AG04449 (cell line): Measurements from ENCODE around the gene PIK3R1.

Experiments
- CTCF ChIA-PET: fragments of 350-600 bp; formaldehyde crosslinking; extraction: SDS; loops from one replicate; lab custom pipeline; 2021; ENCODE audit warnings: antibody characterized with exemption; lab: Yijun Ruan, JAX
- POLR2A ChIA-PET: fragments of 400-600, 350-600 bp; formaldehyde crosslinking; extraction: SDS; loops from one replicate; lab custom pipeline; 2020; ENCODE audit warnings: antibody characterized with exemption, inconsistent platforms; lab: Yijun Ruan, JAX
- DNase-seq: peaks from one replicate; pipeline ENCODE4 v3.0.0-alpha.2; 2010; ENCODE audit warnings: low read depth, low spot score
- H3K4me3 ChIP-seq: 2 replicates; pipeline ENCODE4 v1.5.1; 2011; ENCODE audit warnings: low read depth, mild to moderate bottlenecking, control low read depth, low read length
- TF ChIP-seq, protein P1 (sequence below): IDR thresholded peaks from one replicate; pipeline ENCODE4 v1.5.1; 2011; ENCODE audit warnings: mild to moderate bottlenecking, moderate library complexity, low read length, control low read depth, inconsistent platforms; ENCODE audit not compliant: insufficient read depth; ENCODE audit errors: missing control alignments

PIK3R1 gene

DNA sequence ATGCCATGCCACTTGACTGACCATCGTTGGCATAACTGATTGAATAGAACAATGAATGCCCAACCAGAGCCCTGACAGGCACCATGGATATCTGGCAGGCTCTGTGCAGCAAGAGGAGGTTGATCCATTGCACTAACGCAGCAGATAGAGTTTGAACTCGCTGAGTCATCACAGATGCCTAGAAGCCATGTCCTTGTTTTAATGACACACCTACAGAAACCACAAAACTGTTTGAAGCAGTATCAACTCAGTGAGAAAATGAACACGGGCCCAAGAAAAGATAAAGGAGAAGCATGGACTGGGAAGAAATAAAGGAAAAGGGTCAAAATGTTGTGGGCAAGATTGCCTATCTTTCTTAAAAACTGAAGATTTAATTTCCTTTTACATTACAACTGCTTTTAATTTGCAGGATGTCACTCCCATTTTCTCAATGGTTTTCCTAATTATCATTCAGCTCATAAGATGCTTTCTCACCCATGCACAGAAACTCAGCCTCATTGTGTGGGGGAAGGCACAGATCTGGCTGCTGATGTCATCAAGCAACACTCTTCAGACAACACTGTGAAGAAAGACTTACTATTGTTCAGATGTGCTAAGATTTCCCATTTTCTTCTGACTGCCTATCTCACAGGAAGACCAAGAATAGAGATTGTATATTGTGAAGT is 129.0 kb downstream of the PIK3R1 start:
- TF ChIP-seq, protein P1, sequence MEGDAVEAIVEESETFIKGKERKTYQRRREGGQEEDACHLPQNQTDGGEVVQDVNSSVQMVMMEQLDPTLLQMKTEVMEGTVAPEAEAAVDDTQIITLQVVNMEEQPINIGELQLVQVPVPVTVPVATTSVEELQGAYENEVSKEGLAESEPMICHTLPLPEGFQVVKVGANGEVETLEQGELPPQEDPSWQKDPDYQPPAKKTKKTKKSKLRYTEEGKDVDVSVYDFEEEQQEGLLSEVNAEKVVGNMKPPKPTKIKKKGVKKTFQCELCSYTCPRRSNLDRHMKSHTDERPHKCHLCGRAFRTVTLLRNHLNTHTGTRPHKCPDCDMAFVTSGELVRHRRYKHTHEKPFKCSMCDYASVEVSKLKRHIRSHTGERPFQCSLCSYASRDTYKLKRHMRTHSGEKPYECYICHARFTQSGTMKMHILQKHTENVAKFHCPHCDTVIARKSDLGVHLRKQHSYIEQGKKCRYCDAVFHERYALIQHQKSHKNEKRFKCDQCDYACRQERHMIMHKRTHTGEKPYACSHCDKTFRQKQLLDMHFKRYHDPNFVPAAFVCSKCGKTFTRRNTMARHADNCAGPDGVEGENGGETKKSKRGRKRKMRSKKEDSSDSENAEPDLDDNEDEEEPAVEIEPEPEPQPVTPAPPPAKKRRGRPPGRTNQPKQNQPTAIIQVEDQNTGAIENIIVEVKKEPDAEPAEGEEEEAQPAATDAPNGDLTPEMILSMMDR = no peak
- ChIA-PET POLR2A (no interaction called here), CTCF (interaction anchor here (2.1 kb wide), 1 partner anchor 9 kb away, joined by 7 read pairs; no protein-coding TSS in a partner anchor)
- H3K4me3 ChIP-seq = no peak overlapping the region
- DNase-seq = no peak

DNA sequence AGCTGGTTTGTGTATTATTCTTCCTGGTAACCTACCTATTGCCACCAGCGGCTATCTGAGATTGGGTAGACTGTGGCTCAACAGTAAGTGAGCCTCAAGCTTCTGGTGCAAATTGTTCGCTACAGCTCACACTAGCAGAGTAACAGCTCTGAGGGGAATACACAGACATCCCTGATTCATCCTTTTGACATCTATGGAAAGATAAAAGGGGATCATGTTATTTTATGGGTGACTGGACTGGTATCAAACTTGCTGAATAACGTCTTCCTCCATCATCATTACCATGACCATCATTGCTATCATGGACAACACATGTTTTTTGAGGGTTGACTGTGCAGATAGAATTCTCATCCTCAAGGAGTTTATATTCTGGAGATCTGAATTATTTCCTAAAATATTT is 129.6 kb downstream of the PIK3R1 start:
- no peak overlapping the region for H3K4me3 ChIP-seq
- CTCF ChIA-PET = interaction anchor here (2.1 kb wide), 1 partner anchor 8 kb away, joined by 7 read pairs; no protein-coding TSS in a partner anchor
- TF ChIP-seq, protein P1 = no peak
- DNase-seq = no peak
- POLR2A ChIA-PET = no interaction called here

DNA sequence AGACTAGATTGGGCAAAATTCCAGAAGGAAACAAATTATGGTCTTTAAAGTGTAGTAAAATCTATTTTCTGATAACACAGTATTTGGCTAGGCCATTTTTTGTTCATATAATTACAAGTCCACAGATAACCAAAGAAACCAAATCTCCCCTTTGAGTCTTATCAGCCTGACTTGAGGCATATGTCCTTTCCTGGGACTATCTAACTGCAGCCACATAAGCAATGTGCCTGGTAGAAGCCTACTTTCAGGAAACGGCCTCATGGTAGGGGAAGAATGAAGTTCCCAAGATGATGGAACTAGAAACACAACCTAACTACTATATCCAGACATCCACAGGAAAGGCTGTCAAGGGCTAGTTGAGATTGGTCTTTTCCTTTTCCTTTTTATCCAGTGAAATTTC is 130.0 kb downstream of the PIK3R1 start:
- CTCF ChIA-PET = no interaction called here
- POLR2A ChIA-PET = no interaction called here
- no peak overlapping the region for H3K4me3 ChIP-seq
- DNase-seq = no peak
- TF ChIP-seq, protein P1 = no peak

DNA sequence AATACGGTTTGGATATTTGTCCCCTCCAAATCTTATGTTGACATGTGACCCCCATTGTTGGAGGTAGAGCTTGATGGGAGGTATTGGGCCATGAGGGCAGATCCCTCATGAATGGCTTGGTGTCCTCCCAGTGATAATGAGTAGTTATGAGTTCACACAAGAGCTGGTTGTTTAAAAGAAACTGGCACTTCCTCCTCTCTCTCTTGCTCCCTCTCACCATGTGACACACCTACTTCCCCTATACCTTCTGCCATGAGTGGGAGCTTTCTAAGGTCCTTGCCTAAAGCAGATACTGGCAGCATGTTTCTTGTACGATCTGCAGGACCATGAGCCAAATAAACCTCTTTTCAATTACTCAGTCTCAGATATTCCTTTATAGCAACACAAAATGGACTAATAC is 132.0 kb downstream of the PIK3R1 start:
- ChIA-PET POLR2A (no interaction called here), CTCF (interaction anchor here (1.8 kb wide), 1 partner anchor 61 kb away, joined by 4 read pairs; no protein-coding TSS in a partner anchor)
- TF ChIP-seq, protein P1 = no peak
- no peak overlapping the region for H3K4me3 ChIP-seq
- no peak for DNase-seq

DNA sequence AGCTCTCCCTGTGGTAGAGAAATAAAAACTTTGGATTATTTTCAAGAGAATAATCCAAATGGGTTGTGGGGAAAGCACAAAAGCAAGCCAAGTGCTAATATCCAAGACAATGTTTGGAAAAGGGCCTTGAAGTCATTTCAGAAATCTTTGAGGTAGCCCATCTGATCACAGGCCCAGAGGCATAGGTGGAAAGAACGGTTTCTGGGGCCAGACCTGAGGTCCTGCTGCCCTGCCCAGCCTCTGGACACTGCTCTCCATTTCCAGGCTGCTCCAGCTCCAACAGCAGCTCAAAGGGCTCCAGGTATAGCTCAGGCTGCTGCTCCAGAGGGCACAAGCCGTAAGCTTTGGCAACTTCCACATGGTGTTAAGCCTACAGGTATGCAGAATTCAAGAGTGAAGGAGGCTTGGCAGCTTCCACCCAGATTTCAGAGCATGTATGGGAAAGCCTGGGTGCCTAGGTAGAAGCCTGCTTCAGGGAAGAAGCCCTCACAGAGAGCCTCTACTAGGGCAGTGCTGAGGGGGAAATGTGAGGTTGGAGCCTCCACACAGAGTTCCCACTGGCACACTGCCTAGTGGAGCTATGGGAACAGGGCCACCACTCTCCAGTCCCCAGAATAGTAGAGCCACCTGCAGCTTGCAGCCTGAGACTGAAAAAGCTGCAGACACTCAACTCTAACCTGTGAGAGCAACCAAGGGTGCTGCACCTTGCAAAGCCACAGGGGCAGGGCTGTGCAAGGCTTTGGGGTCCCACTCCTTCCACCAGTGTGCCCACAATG is 133.1 kb downstream of the PIK3R1 start:
- ChIA-PET POLR2A (no interaction called here), CTCF (interaction anchor here (1.3 kb wide), 1 partner anchor 9 kb away, joined by 3 read pairs; no protein-coding TSS in a partner anchor)
- no peak overlapping the region for H3K4me3 ChIP-seq
- TF ChIP-seq, protein P1 = no peak
- DNase-seq = no peak

DNA sequence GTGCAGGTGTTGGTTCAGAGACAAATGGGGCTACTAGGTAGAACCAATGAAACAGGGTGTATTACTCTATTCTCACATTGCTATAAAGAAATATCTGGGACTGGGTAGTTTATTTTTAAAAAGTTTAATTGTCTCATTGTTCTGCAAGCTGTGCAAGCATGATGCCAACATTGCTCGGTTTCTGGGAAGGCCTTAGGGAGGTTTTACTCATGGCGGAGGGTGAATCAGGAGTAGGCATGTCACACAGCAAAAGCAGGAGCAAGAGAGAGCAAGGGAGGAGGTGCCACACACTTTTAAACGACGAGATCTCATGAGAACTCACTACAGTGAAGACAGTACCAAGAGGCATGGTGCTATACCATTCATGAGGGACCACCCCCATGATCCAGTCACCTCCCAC is 134.6 kb downstream of the PIK3R1 start:
- ChIA-PET POLR2A (no interaction called here), CTCF (no interaction called here)
- no peak for DNase-seq
- TF ChIP-seq, protein P1 = no peak
- no peak overlapping the region for H3K4me3 ChIP-seq
